ENCODE results near the gene PF4V1.

PF4V1 gene

GRCh38 chr4:73822389-73822788 lies 30.7 kb upstream of the PF4V1 start:
- H3K9me3 ChIP-seq (ENCODE audit: insufficient read depth, low read depth, low read length): no peaks in the 10 kb centered on the region
- no peak for DNase-seq
- WGBS (ENCODE audit: extremely low coverage, insufficient coverage, insufficient read length): no CpG with 5 or more reads among the region's 3 CpGs

GRCh38 chr4:73822812-73823504 lies 30.1 kb upstream of the PF4V1 start:
- Histone ChIP-seq H3K27ac (ENCODE audit: low read depth, low read length) (no peak overlapping the region), H4K12ac (ENCODE audit: low read depth, low read length) (no peak overlapping the region), H3K9me3 (ENCODE audit: insufficient read depth, low read depth, low read length) (no peaks in the 10 kb centered on the region), H3K4ac (ENCODE audit: low read depth, low read length) (no peak overlapping the region), H2BK120ac (ENCODE audit: insufficient read depth, low read length, poor library complexity) (no peak overlapping the region), H2AFZ (ENCODE audit: insufficient read depth, low read length, poor library complexity) (no peak overlapping the region), H3K79me2 (ENCODE audit: control insufficient read depth, insufficient read depth, low read length, poor library complexity) (no peaks in the 10 kb centered on the region), H2BK5ac (ENCODE audit: low read depth, low read length, poor library complexity) (no peak overlapping the region), H3K27me3 (ENCODE audit: insufficient read depth, low read length) (no peaks in the 10 kb centered on the region), H3K4me3 (ENCODE audit: low read depth, low read length) (no peak overlapping the region), H3K4me2 (ENCODE audit: low read length) (no peak overlapping the region), H3K36me3 (ENCODE audit: control insufficient read depth in 1 of 2, insufficient read depth in 2 of 2, low read length in 2 of 2) (no peaks in the 10 kb centered on the region), H3K23ac (ENCODE audit: low read length) (no peak overlapping the region), H2AK5ac (ENCODE audit: low read length) (no peak overlapping the region), H2BK12ac (ENCODE audit: low read length) (no peak overlapping the region), H3K18ac (ENCODE audit: low read length) (no peak overlapping the region), H3K4me1 (ENCODE audit: control insufficient read depth in 1 of 2, insufficient read depth in 2 of 2, low read length in 2 of 2) (no peaks in the 10 kb centered on the region), H3K79me1 (ENCODE audit: low read length) (no peaks in the 10 kb centered on the region), H3K14ac (ENCODE audit: low read length) (no peak overlapping the region), H3K9ac (ENCODE audit: low read length) (no peak overlapping the region), H4K8ac (ENCODE audit: low read depth, low read length) (no peak overlapping the region), H4K91ac (ENCODE audit: low read depth, low read length) (no peak overlapping the region)
- DNase-seq: no peak

More at GRCh38 chr4:73822389-73822788, 30.7 kb upstream of the PF4V1 start:
- Histone ChIP-seq H3K14ac (ENCODE audit: low read length) (no peak overlapping the region), H4K12ac (ENCODE audit: low read depth, low read length) (no peak overlapping the region), H3K4me2 (ENCODE audit: low read length) (no peak overlapping the region), H3K27ac (ENCODE audit: low read depth, low read length) (no peak overlapping the region), H2AK5ac (ENCODE audit: low read length) (no peak overlapping the region), H2BK5ac (ENCODE audit: low read depth, low read length, poor library complexity) (no peak overlapping the region), H3K4me3 (ENCODE audit: low read depth, low read length) (no peak overlapping the region), H2AFZ (ENCODE audit: insufficient read depth, low read length, poor library complexity) (no peak overlapping the region), H2BK12ac (ENCODE audit: low read length) (no peak overlapping the region), H3K4ac (ENCODE audit: low read depth, low read length) (no peak overlapping the region), H3K18ac (ENCODE audit: low read length) (no peak overlapping the region), H2BK120ac (ENCODE audit: insufficient read depth, low read length, poor library complexity) (no peak overlapping the region), H3K23ac (ENCODE audit: low read length) (no peak overlapping the region), H3K9ac (ENCODE audit: low read length) (no peak overlapping the region), H3K79me2 (ENCODE audit: control insufficient read depth, insufficient read depth, low read length, poor library complexity) (no peaks in the 10 kb centered on the region), H3K79me1 (ENCODE audit: low read length) (no peaks in the 10 kb centered on the region), H4K8ac (ENCODE audit: low read depth, low read length) (no peak overlapping the region), H3K27me3 (ENCODE audit: insufficient read depth, low read length) (no peaks in the 10 kb centered on the region), H3K36me3 (ENCODE audit: control insufficient read depth in 1 of 2, insufficient read depth in 2 of 2, low read length in 2 of 2) (no peaks in the 10 kb centered on the region), H3K4me1 (ENCODE audit: control insufficient read depth in 1 of 2, insufficient read depth in 2 of 2, low read length in 2 of 2) (no peaks in the 10 kb centered on the region), H4K91ac (ENCODE audit: low read depth, low read length) (no peak overlapping the region)

GRCh38 chr4:73823760-73824159 lies 29.3 kb upstream of the PF4V1 start:
- H3K27me3 ChIP-seq (ENCODE audit: insufficient read depth, low read length): no peaks in the 10 kb centered on the region
- H3K9ac ChIP-seq (ENCODE audit: low read length): no peak overlapping the region
- no peak overlapping the region for H2AK5ac ChIP-seq (ENCODE audit: low read length)
- H3K14ac ChIP-seq (ENCODE audit: low read length): no peak overlapping the region
- no peaks in the 10 kb centered on the region for H3K79me2 ChIP-seq (ENCODE audit: control insufficient read depth, insufficient read depth, low read length, poor library complexity)
- no peaks in the 10 kb centered on the region for H3K79me1 ChIP-seq (ENCODE audit: low read length)
- no peak overlapping the region for H4K8ac ChIP-seq (ENCODE audit: low read depth, low read length)
- H2BK5ac ChIP-seq (ENCODE audit: low read depth, low read length, poor library complexity): no peak overlapping the region
- H3K4me1 ChIP-seq (ENCODE audit: control insufficient read depth in 1 of 2, insufficient read depth in 2 of 2, low read length in 2 of 2): no peaks in the 10 kb centered on the region
- no peak overlapping the region for H3K18ac ChIP-seq (ENCODE audit: low read length)
- H3K23ac ChIP-seq (ENCODE audit: low read length): no peak overlapping the region
- DNase-seq: no peak
- no peak overlapping the region for H4K12ac ChIP-seq (ENCODE audit: low read depth, low read length)
- no peak overlapping the region for H3K4me2 ChIP-seq (ENCODE audit: low read length)
- no peak overlapping the region for H4K91ac ChIP-seq (ENCODE audit: low read depth, low read length)
- no peak overlapping the region for H2BK120ac ChIP-seq (ENCODE audit: insufficient read depth, low read length, poor library complexity)
- H3K27ac ChIP-seq (ENCODE audit: low read depth, low read length): no peak overlapping the region
- no peak overlapping the region for H2AFZ ChIP-seq (ENCODE audit: insufficient read depth, low read length, poor library complexity)
- no peaks in the 10 kb centered on the region for H3K36me3 ChIP-seq (ENCODE audit: control insufficient read depth in 1 of 2, insufficient read depth in 2 of 2, low read length in 2 of 2)
- no peak overlapping the region for H3K4me3 ChIP-seq (ENCODE audit: low read depth, low read length)
- H2BK12ac ChIP-seq (ENCODE audit: low read length): no peak overlapping the region
- no peaks in the 10 kb centered on the region for H3K9me3 ChIP-seq (ENCODE audit: insufficient read depth, low read depth, low read length)
- no peak overlapping the region for H3K4ac ChIP-seq (ENCODE audit: low read depth, low read length)

- Histone ChIP-seq H3K27ac (ENCODE audit: low read depth, low read length) (no peak overlapping the region), H3K4me2 (ENCODE audit: low read length) (no peak overlapping the region), H3K79me1 (ENCODE audit: low read length) (no peaks in the 10 kb centered on the region), H3K14ac (ENCODE audit: low read length) (no peak overlapping the region), H4K91ac (ENCODE audit: low read depth, low read length) (no peak overlapping the region), H3K4me3 (ENCODE audit: low read depth, low read length) (no peak overlapping the region), H2AFZ (ENCODE audit: insufficient read depth, low read length, poor library complexity) (no peak overlapping the region), H3K18ac (ENCODE audit: low read length) (no peak overlapping the region), H3K4ac (ENCODE audit: low read depth, low read length) (no peak overlapping the region), H3K4me1 (ENCODE audit: control insufficient read depth in 1 of 2, insufficient read depth in 2 of 2, low read length in 2 of 2) (no peaks in the 10 kb centered on the region), H4K12ac (ENCODE audit: low read depth, low read length) (no peak overlapping the region), H3K36me3 (ENCODE audit: control insufficient read depth in 1 of 2, insufficient read depth in 2 of 2, low read length in 2 of 2) (no peaks in the 10 kb centered on the region), H3K9ac (ENCODE audit: low read length) (no peak overlapping the region), H3K23ac (ENCODE audit: low read length) (no peak overlapping the region), H2BK5ac (ENCODE audit: low read depth, low read length, poor library complexity) (no peak overlapping the region), H3K27me3 (ENCODE audit: insufficient read depth, low read length) (no peaks in the 10 kb centered on the region), H3K9me3 (ENCODE audit: insufficient read depth, low read depth, low read length) (no peaks in the 10 kb centered on the region), H2AK5ac (ENCODE audit: low read length) (no peak overlapping the region), H3K79me2 (ENCODE audit: control insufficient read depth, insufficient read depth, low read length, poor library complexity) (no peaks in the 10 kb centered on the region), H2BK120ac (ENCODE audit: insufficient read depth, low read length, poor library complexity) (no peak overlapping the region), H4K8ac (ENCODE audit: low read depth, low read length) (no peak overlapping the region), H2BK12ac (ENCODE audit: low read length) (no peak overlapping the region)
- WGBS (ENCODE audit: extremely low coverage, insufficient coverage, insufficient read length): no CpG with 5 or more reads among the region's 3 CpGs
- DNase-seq: no peak
Observed at GRCh38 chr4:73828956-73829355, 24.1 kb upstream of the PF4V1 start.
